ENCODE results near the gene NLRP3.

- TF ChIP-seq POLR2A (IDR thresholded peaks at IDR 0.05; ENCODE audit: low read depth, low read length) (no peak), TAF1 (IDR thresholded peaks at IDR 0.05; ENCODE audit: borderline replicate concordance, low read depth, low read length) (no peak), POLR2AphosphoS5 (IDR thresholded peaks at IDR 0.05; ENCODE audit: low read depth, low read length) (no peak)
Observed at GRCh38 chr1:247385283-247385682, 30.7 kb upstream of the NLRP3 start.
